MM.1S (cell line): ENCODE results near the gene AGAP1.

ENCODE experiments used
- DNase-seq: peaks from one replicate; pipeline ENCODE4 v3.0.0-alpha.2; 2015
- H2AFZ ChIP-seq: fragments of 300-600 bp; sonication (generic); 2 replicates; pipeline ENCODE4 v1.6.0; 2016; ENCODE audit warnings: antibody characterized with exemption, low read length
- H3F3A ChIP-seq: fragments of 300-600 bp; sonication (generic); 2 replicates; pipeline ENCODE4 v1.6.1; 2016; ENCODE audit warnings: mild to moderate bottlenecking, antibody characterized with exemption, low read length, moderate library complexity, mixed read lengths; ENCODE audit not compliant: insufficient read depth
- H3K27ac ChIP-seq: fragments of 300-600 bp; sonication (generic); 2 replicates; pipeline ENCODE4 v1.5.1; 2016; ENCODE audit warnings: mild to moderate bottlenecking, low read length
- H3K27me3 ChIP-seq: fragments of 300-600 bp; sonication (generic); replicated peaks from 2 replicates; pipeline ENCODE4 v1.6.0; 2016; ENCODE audit warnings: low read length; ENCODE audit not compliant: insufficient read depth
- H3K36me3 ChIP-seq: fragments of 300-600 bp; sonication (generic); replicated peaks from 2 replicates; pipeline ENCODE4 v1.6.1; 2016; ENCODE audit warnings: mild to moderate bottlenecking, low read length, mixed read lengths; ENCODE audit not compliant: insufficient read depth
- H3K4me1 ChIP-seq: fragments of 300-600 bp; sonication (generic); 2 replicates; pipeline ENCODE4 v1.6.1; 2016; ENCODE audit warnings: low read length, mixed read lengths
- H3K4me2 ChIP-seq: fragments of 300-600 bp; sonication (generic); 2 replicates; pipeline ENCODE4 v1.6.0; 2016; ENCODE audit warnings: low read depth, low read length
- H3K4me3 ChIP-seq: fragments of 300-600 bp; sonication (generic); 2 replicates; pipeline ENCODE4 v1.5.1; 2016; ENCODE audit warnings: low read length, mixed read lengths
- H3K79me2 ChIP-seq: fragments of 300-600 bp; sonication (generic); 2 replicates; pipeline ENCODE4 v1.6.1; 2016; ENCODE audit warnings: mixed run types, low read length, mixed read lengths
- H3K9ac ChIP-seq: fragments of 300-600 bp; sonication (generic); 2 replicates; pipeline ENCODE4 v1.6.1; 2016; ENCODE audit warnings: low read length, mixed read lengths
- H3K9me2 ChIP-seq: fragments of 300-600 bp; sonication (generic); replicated peaks from 2 replicates; pipeline ENCODE4 v1.6.1; 2016; ENCODE audit warnings: mild to moderate bottlenecking, low read length, mixed read lengths; ENCODE audit not compliant: insufficient read depth
- H3K9me3 ChIP-seq: fragments of 300-600 bp; sonication (generic); replicated peaks from 2 replicates; pipeline ENCODE4 v1.6.1; 2016; ENCODE audit warnings: mild to moderate bottlenecking, low read length, mixed read lengths; ENCODE audit not compliant: insufficient read depth
- H4K20me1 ChIP-seq: fragments of 300-600 bp; sonication (generic); 2 replicates; pipeline ENCODE4 v1.6.1; 2016; ENCODE audit warnings: mild to moderate bottlenecking, low read length, moderate library complexity, mixed read lengths; ENCODE audit not compliant: insufficient read depth
- EZH2 ChIP-seq: fragments of 300-600 bp; sonication (generic); optimal IDR thresholded peaks from 2 replicates; pipeline ENCODE3; 2017; ENCODE audit warnings: low read depth, mild to moderate bottlenecking, antibody characterized with exemption, low read length, mixed read lengths
- EZH2phosphoT487 ChIP-seq: fragments of 300-600 bp; sonication (generic); IDR thresholded peaks from 2 replicates; pipeline ENCODE4 v1.6.1; 2018; ENCODE audit warnings: antibody characterized with exemption, low read length
- TF ChIP-seq, protein P1 (sequence below): fragments of 300-600 bp; sonication (generic); IDR thresholded peaks from 2 replicates; pipeline ENCODE4 v1.5.1; 2016; ENCODE audit warnings: antibody characterized with exemption, low read length, mixed read lengths

AGAP1 gene

DNA sequence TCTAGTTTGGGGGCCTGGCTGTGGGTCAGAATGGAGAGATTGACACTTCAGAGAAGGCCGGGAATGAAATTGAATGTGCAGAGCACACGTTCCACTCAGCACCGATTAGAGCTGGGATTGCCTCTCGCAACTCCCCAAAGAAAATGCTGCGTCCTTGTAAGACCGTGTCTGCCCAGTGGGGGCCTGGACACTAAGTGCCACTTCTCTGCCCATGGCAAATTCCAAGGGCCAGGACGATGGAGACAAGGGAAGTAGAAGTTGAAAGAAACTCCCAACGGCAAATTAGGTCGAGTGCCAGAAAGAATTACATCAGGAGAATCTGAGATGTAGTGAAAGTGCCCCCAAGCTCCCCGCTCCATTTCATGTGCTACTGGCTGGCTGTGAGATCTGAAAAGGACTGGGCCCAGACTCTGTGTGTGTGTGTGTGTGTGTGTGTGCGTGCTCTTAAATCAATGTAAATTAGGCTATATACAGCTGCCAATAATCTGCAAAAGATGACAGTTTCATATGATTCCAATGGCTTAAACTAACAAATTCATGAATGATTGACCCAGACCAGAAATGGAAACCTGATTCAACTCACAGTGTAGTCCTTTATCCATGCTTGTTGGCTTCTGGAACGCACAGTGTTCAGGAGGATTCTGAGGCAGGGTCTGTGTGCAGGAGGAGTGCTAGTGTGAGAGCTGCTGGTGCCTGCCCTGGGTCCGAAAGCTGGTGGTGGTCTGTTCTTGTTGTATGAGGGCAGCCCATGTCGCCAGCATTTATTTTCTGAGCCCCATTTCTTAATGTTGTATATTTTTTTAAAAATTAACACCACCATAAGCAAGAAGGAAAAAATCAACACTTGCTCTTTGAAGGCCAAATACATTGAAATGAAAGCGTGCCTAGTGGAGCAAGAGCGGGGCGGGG is 234.3 kb downstream of the AGAP1 start:
- Histone ChIP-seq H3K4me1 (no peaks in the 10 kb centered on the region), H3K27me3 (no peaks in the 10 kb centered on the region), H3F3A (no peaks in the 10 kb centered on the region), H3K4me3 (no peak overlapping the region), H4K20me1 (no peaks in the 10 kb centered on the region), H3K4me2 (no peak overlapping the region), H3K9me3 (no peaks in the 10 kb centered on the region), H2AFZ (no peak overlapping the region), H3K27ac (no peak overlapping the region), H3K9me2 (no peaks in the 10 kb centered on the region), H3K79me2 (no peaks in the 10 kb centered on the region), H3K36me3 (no peaks in the 10 kb centered on the region), H3K9ac (no peak overlapping the region)
- no peak for DNase-seq
- no peak for TF ChIP-seq EZH2phosphoT487
- TF ChIP-seq, protein P1, sequence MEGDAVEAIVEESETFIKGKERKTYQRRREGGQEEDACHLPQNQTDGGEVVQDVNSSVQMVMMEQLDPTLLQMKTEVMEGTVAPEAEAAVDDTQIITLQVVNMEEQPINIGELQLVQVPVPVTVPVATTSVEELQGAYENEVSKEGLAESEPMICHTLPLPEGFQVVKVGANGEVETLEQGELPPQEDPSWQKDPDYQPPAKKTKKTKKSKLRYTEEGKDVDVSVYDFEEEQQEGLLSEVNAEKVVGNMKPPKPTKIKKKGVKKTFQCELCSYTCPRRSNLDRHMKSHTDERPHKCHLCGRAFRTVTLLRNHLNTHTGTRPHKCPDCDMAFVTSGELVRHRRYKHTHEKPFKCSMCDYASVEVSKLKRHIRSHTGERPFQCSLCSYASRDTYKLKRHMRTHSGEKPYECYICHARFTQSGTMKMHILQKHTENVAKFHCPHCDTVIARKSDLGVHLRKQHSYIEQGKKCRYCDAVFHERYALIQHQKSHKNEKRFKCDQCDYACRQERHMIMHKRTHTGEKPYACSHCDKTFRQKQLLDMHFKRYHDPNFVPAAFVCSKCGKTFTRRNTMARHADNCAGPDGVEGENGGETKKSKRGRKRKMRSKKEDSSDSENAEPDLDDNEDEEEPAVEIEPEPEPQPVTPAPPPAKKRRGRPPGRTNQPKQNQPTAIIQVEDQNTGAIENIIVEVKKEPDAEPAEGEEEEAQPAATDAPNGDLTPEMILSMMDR, result no peak
- TF ChIP-seq EZH2, result no peak

DNA sequence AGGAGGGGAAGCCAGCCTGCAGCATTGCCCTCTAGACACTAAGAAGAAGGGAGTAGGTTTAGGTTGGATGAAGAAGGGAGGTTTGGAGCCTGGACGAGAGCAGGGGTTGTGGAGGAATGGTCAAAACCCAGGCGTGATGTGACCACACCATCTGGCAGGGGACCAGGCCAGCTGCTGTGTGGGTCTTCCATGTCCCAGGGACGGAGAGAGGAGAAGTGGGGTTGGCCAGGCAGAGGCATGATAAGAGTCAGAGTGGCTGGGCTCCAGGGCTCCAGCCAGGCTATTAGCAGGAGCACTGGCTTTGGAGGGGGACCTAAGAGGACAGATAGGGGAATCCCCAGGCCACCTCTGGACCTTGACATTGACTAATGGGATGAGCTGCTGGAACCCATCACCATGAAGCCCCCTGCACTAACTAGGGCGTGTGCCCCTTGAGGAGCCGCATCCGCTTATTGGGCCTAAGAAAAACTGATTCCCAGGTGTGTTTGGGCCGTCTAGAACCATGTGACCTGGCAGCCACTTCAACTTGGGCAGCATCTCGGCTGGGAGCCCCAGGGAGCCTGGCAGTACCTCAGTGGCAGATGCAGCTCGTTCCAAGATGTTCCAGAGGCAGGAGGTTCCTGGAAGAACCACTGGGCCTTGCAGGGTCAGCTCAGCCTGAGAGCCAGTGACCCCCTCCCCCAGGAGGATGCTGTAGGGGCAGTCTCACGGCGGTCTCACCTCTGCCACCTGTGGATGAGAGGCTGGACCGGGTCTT is 235.1 kb downstream of the AGAP1 start:
- H3K9me2 ChIP-seq, result no peaks in the 10 kb centered on the region
- no peak for TF ChIP-seq EZH2
- no peak for TF ChIP-seq EZH2phosphoT487
- TF ChIP-seq, protein P1, result no peak
- no peak overlapping the region for H3K4me3 ChIP-seq
- no peaks in the 10 kb centered on the region for H3K36me3 ChIP-seq
- no peaks in the 10 kb centered on the region for H3K27me3 ChIP-seq
- H3K9ac ChIP-seq, result no peak overlapping the region
- H2AFZ ChIP-seq, result no peak overlapping the region
- H3K27ac ChIP-seq, result no peak overlapping the region
- no peaks in the 10 kb centered on the region for H3K4me1 ChIP-seq
- H4K20me1 ChIP-seq, result no peaks in the 10 kb centered on the region
- H3K79me2 ChIP-seq, result no peaks in the 10 kb centered on the region
- no peak for DNase-seq
- no peaks in the 10 kb centered on the region for H3K9me3 ChIP-seq
- H3F3A ChIP-seq, result no peaks in the 10 kb centered on the region
- no peak overlapping the region for H3K4me2 ChIP-seq

DNA sequence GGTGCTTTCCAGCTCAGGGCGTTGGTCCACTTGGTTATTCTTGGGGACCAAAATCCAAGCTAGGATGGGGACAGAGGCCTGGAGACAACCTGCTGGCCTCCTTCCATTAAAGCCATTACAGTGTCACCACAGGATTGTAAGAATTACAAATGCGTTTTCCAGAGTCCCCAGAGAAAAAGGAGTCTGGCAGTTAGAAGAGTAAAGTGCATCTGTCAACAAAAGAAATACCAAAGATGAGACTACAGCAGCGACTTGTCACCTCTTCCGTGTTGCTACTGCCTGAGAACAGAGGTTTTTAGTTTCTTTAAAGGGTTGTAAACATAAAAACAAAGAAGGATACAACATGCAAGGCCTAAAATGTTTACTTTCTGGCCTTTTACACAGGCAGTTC is 235.7 kb downstream of the AGAP1 start:
- H3K36me3 ChIP-seq, result no peaks in the 10 kb centered on the region
- H3F3A ChIP-seq, result no peaks in the 10 kb centered on the region
- no peaks in the 10 kb centered on the region for H3K4me1 ChIP-seq
- no peak overlapping the region for H3K4me3 ChIP-seq
- H3K79me2 ChIP-seq, result no peaks in the 10 kb centered on the region
- no peaks in the 10 kb centered on the region for H3K27me3 ChIP-seq
- TF ChIP-seq, protein P1, result no peak
- TF ChIP-seq EZH2phosphoT487 (no peak), EZH2 (no peak)
- H3K9ac ChIP-seq, result no peak overlapping the region
- H3K4me2 ChIP-seq, result no peak overlapping the region
- H4K20me1 ChIP-seq, result no peaks in the 10 kb centered on the region
- no peak for DNase-seq
- H3K9me2 ChIP-seq, result no peaks in the 10 kb centered on the region
- H2AFZ ChIP-seq, result no peak overlapping the region
- no peak overlapping the region for H3K27ac ChIP-seq
- no peaks in the 10 kb centered on the region for H3K9me3 ChIP-seq
